AG10803 (cell line): Measurements from ENCODE around the gene THEM4.
"Not testable (repeated sequence)": the region's sequence is repeated elsewhere in the genome, so short reads cannot be mapped to it uniquely, and the experiment has no call there.

Experiments
- DNase-seq: peaks from one replicate; pipeline ENCODE4 v3.0.0; 2010; ENCODE audit warnings: low read depth
- H3K4me3 ChIP-seq: 2 replicates; pipeline ENCODE4 v1.5.1; 2011; ENCODE audit warnings: mild to moderate bottlenecking, low read length, control low read depth
- TF ChIP-seq, protein P1 (sequence below): conservative IDR thresholded peaks from 2 replicates; pipeline ENCODE4 v1.5.1; 2011; ENCODE audit warnings: mild to moderate bottlenecking, low read length, control low read depth, inconsistent platforms

Gene THEM4

DNA sequence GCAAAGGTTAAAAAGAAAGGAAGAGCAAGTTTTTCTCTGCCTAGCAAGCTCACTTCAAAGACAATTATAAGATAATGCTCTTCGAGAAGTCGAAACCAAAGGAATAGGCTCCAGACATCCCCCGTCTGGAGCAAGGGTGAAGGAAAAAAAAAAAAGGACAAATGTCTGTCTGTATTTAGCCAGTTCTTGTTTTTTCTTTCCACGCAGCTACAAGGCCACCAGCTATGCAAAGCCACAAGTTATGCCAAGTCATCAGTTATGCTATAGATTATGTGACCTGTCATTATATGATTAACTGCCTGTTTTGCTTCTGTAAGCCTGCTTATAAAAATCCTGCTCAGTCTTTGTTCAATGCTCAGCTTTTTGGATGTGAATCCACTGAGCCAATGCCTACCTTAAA lies 53.4 kb downstream of the THEM4 start:
- no peak for DNase-seq
- no peak overlapping the region for H3K4me3 ChIP-seq
- TF ChIP-seq, protein P1, sequence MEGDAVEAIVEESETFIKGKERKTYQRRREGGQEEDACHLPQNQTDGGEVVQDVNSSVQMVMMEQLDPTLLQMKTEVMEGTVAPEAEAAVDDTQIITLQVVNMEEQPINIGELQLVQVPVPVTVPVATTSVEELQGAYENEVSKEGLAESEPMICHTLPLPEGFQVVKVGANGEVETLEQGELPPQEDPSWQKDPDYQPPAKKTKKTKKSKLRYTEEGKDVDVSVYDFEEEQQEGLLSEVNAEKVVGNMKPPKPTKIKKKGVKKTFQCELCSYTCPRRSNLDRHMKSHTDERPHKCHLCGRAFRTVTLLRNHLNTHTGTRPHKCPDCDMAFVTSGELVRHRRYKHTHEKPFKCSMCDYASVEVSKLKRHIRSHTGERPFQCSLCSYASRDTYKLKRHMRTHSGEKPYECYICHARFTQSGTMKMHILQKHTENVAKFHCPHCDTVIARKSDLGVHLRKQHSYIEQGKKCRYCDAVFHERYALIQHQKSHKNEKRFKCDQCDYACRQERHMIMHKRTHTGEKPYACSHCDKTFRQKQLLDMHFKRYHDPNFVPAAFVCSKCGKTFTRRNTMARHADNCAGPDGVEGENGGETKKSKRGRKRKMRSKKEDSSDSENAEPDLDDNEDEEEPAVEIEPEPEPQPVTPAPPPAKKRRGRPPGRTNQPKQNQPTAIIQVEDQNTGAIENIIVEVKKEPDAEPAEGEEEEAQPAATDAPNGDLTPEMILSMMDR = no peak

GRCh38 chr1:151855516-151855915 lies 53.8 kb downstream of the THEM4 start:
- not testable (repeated sequence) for H3K4me3 ChIP-seq
- peak; percentile 34 for DNase-seq

- no peak overlapping the region for H3K4me3 ChIP-seq
- no peak for DNase-seq
- TF ChIP-seq, protein P1 = no peak
Measured at GRCh38 chr1:151854658-151855057, 54.7 kb downstream of the THEM4 start.

DNA sequence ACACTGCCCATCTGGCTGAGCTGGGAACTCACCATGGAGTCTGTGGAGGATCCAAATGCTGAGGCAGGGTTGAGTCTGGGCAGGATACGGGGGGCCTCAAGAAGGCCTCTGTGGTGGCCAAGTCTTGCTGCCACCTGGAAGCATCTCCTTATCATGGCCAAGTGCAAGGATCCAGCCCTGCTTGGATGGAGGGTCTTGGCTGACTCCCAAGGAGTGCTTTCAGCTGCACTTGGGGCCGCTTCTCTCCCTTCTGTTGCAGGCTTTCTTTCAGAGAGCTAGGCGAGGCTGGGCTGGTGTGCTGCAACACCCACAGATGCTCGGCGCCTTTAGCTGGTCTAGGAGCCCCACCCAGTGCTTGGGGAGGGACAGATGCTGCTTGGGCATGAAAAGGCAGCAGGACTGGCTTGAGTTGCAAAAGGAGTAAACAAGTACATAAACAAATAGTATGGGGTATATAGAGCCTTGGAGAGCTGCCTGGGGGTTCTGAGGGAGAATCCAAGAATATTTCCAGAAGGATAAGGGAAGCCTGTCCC lies 55.8 kb downstream of the THEM4 start, which contains the start of gene THEM5:
THEM5 (minus strand) TSS at position 302 of the 533 bp plus-strand sequence; CDS start at position 155, 147 bp downstream.
- no peak for DNase-seq
- TF ChIP-seq, protein P1 = no peak
- H3K4me3 ChIP-seq = no peak within 1 kb of the TSS

DNA sequence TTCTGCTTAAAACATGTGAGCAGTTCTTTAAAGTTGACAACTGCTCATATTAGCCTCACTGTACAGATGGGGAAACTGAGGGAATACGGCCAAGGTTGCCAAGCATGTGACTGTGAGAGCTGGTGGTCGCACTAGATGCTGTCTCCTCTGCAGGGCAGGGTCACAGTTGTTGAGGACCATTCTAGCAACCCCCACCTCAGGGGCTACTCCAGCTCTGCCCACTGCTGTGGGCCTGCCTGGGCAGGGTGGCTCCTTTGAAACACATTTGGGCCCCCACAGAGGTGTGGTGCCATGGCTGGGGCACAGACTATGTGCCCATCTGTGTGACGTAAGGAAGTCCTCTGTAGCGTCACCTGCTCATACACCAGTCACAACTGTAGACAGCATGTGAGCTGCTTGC lies 56.6 kb downstream of the THEM4 start:
- TF ChIP-seq, protein P1 = no peak
- H3K4me3 ChIP-seq = no peak overlapping the region
- no peak for DNase-seq

- no peak for DNase-seq
- TF ChIP-seq, protein P1 = no peak
- H3K4me3 ChIP-seq = no peak overlapping the region
Measured at GRCh38 chr1:151851886-151852285, 57.4 kb downstream of the THEM4 start.

DNA sequence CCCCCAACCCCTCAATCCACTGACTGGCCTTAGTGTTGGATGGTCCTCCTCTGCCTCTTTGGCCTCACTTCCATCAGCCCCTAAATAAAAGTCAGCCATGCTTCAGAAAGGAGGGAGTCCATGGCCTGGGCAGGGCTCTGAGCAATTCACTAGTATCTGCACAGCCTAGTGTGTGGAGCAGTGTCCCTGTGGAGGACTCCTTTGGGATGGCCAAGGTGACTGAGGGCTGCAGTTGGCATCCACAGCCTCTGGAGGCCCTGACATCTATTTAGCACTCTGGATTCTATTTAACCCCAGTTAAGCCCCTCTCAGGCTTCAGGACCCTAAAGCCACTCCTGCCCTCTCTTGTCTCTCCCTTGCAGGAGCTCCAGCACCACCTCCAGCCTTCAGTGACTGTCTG lies 59.4 kb downstream of the THEM4 start:
- TF ChIP-seq, protein P1 = no peak
- H3K4me3 ChIP-seq = no peak overlapping the region
- DNase-seq = no peak

DNA sequence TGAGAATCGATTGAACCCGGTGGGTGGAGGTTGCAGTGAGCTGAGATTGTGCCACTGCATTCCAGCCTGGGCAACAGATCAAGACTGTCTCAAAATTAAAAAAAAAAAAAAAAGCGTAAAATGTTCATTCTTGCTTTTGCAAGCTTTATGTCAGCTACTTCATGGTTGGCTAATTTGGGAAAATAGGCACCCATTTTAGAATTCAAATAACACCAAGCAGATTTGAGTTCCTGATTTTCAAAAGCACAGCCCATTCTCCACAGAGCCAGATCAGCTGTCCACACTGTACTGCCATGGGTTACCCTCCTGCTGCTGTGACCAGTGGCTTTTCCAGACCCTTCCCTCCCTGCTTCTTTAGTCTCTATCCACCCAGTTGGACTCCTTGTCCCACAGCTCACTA lies 60.2 kb downstream of the THEM4 start:
- TF ChIP-seq, protein P1 = no peak
- peak; percentile 21 for DNase-seq
- H3K4me3 ChIP-seq = no peak overlapping the region
